Amygdala (tissue), 56 donors: ENCODE results near the gene BHLHE23.

Source experiments
- DNase-seq, 56 donors: peaks; one replicate each; lab custom pipeline; 2025; lab: John Stamatoyannopoulos, UW

BHLHE23 gene

DNA sequence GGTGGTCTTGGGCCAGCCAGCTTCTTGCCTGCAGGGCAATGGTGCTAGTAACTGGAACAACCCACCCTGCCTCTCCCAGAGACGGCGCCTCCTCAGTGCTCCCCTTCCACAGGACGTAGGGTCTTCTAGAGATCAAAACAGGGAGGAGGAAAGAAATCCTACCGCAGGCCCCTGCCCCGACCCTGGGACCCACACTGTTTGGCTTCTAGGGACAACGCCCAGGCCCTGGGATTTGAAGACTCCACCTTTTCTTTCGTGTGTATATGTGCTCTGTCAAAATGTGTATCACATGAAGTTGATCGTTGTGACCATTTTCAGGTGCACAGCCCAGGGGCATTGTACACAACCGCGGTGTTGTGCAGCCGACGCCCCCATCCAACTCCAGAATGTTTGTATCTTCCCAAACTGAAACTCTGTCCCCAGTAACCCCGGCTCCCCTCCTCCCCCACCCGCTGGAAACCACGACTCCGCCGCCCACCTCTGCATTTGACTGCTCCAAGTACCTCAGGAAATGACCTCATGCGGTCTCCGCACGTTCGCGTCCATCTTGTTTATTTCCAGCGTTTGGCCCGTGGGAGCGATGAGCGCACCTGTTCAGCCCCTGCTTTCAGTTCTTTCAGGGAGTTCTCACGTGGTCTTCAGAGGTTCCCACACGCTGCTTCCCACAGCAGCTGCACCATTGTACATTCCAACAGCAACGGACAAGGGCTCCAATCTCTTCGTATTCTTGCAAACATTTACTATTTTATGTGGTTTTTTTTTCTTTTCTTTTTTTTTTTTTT lies 3.4 kb upstream of the BHLHE23 start:
- DNase-seq: no peak

DNA sequence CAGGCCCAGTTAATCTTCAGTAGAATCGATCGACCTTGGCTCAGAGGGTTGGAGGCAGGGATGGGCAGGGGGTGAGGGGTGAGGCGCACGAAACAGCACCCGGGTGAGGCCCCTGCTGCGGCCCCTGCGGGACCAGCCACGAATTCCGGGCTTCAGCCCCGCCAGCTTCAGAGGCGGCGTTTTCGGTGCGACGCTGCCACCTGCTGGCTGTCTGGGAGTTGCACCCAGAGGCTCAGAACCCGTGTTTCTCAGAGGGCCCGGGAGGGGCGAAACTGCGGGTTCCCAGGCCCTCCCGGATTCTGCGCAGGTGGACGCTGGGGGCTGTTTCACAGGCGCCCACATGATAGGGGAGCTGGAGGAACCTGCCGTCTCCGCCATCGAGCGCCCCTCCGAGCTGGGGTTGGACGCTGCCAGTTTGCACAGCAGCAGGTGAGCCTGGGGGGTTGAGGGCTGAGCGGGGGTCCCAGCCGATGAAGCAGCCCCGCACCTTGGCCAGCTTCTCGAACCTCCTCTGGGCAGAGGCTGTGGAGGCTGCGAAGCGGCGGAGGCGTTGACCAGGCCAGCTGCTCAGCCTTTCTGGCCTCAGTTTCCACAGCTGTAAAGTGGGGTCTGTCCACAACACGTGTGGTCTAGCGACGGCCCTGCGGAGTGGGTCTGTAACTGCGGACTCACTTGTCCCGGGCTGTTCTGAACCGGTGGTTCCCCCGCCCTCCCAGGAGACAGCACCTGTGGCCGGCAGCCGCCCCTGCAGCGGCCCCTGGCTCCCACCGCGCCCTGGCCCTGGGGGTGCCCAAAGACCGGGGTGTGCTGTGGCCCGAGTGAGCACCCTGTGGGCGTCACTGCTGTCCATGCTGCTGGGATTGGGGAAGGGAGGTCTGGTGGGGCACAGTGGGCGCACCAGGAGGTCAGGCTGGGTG lies 2.5 kb upstream of the BHLHE23 start:
- peak in 45 of 56 donors; percentile 2 to 77 (median 30) for DNase-seq

DNA sequence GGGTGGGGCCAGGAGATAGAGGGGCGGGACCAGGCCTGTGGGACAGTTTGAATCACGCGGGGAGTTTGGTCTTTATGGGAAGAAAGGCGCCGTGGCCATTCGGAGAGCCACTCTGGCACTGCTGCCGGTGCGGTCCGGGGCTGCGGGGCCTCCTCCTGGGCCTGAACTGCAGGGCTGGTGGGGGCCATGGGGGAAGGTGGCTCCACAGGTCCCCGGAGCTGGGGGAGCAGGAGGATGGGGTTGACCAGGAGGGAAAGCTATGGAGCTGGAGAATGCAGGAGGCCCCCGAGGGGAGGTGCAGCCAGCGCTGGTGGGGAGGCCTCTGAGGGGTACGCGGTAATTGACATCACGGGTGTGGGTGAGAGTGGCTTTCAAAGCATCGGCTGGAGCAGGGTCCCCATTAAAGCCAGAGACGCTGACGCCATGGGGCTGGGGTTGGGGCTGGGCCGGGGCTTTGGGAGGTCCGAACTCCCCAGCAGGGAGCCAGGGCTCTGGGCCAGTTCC lies 1.8 kb upstream of the BHLHE23 start:
- no peak for DNase-seq

DNA sequence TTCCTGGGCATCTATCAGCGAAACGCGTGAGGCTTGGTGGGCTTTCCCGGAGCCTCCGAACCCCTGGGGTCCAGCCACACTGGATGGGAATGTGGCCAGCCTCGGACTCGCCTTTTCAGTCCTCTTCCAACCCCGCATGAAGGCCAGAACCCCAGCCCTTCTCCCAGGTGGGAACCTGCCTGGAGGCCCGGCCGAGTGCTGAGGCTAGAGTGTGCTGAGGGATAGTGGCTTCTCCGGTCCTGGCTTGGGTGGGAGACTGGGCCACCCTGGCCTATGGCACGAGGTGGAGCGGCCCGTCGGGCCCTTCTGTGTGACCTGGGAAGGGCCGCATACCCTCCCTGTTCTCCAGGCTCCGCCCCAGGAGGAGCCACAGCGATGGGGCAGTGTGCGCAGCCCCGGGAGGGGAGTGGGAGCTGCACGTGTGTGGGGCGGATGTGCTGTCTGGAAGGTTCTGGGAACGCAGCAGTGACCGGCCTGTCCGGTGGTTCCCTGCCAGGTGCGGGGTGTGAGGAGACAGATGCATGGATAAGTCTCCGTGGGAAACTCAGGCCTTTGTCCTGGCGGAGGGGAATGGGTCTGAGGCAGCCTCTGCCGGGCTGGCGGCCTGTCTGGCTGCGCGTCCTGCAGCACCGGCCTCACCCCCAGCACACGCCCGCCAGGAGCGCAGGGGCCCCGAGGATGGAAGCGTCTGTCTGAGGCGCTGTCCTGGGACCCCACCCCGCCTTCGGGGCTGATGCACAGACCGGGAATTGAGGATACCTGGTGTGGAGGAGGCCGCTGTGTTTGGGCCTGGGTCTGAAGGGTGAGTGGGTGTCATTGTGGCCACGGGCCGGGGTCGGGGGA lies 1.1 kb upstream of the BHLHE23 start:
- DNase-seq: no peak

DNA sequence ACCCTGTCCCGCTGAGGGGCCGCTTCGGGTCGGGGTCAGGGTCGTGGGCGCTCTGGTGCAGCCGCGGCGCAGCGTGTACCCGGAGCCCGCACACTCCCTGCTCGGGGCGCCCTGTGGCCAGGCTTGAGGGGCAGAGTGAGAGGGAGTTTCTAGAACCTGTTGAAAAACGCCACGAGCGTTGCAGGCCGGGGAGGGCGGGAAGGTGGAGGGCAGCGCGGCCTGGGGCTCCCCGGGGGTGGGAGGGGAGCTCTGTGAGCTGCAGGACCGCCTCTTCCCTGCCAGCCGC lies 539 bp upstream of the BHLHE23 start:
- DNase-seq: no peak

DNA sequence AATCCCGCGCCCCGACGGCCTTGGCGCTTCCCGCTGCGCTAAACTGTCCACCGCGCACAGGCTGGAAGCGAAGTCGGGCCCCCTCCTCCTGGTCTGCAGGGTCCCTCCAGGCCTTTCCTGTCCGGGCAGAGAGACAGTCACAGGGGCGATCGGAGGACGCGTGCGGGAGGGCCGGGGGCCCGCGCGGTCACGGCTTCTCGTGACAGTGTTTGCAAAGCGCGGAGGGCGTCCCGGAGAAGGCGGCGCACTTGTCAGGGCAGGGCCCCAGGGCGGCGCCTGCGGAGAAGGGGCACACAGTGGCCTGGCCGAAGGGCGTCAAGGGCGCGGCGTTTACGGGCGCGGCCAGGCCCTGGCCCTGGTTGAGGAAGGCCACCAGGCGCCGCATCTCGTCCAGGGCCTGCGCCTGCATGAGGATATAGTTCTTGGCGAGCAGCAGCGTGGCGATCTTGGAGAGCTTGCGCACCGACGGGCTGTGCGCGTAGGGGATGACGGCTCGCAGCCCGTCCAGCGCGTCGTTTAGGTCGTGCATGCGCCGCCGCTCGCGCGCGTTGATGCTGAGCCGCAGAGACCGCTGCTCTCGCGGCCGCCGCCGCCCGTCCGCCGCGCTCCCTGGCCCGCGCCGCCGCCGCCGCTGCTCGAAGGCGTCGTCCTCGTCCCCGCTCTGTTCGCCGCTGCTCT lies 763 bp downstream of the BHLHE23 start:
- DNase-seq: no peak

DNA sequence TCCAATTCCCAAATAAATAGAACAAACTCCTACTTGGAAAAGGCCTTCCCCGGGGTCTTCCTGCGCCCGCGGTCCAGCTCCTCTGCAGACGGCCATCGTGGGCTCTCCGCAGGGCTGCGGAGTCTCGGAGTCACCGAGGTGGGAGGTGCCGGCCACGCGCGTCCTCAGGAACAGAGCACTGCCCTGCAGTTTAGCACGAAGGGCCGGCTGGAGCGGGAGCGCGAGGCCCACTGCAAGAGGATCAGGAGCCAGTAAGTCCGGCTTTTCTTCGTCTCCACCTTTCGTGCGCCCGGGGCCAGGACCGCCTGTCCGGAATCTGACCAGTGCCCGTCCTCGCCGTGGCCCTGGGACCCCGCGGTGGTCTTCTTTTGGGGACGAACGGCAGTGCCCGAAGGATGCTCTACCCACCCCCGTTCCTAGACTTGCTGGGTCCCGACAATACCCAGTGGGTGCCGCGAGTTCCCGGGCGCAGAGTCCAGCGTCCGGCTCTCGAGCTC lies 1.4 kb downstream of the BHLHE23 start:
- no peak for DNase-seq

DNA sequence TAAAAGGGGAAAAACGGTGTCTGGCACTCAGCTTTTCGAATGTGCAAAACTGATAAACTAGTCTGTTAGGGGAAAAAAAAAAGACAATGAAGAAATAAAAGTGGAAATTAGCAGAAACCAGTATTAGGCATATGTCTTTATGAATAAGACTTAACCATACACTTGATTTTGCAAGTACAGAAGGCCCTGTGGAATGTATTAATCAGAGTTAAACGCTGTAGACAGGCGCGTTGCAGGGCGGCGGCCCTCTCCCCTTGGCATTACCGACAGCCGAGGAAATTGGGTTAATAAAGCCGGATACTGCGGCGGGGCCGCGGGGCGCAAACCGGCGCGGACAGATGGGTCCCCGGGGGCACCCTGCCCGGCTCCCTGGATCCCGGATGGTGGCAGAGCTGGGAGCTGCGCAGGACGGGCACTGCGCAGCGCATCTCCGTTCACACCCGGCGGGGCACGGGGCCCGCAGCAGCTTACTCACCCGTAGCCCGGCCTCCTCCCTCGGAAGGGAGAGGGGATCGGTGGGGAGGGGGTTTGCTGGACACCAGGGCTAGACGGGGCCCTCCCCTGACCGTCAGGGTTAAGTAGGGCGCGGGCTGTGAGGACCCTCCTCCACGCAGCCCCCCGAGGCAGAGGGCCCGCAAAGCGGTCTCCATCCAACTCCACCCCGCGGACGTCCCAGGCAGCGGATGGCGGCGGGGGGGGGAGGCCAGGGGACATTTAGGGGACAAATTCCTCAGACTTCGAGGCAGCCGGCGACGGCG lies 2.0 kb downstream of the BHLHE23 start:
- no peak for DNase-seq

DNA sequence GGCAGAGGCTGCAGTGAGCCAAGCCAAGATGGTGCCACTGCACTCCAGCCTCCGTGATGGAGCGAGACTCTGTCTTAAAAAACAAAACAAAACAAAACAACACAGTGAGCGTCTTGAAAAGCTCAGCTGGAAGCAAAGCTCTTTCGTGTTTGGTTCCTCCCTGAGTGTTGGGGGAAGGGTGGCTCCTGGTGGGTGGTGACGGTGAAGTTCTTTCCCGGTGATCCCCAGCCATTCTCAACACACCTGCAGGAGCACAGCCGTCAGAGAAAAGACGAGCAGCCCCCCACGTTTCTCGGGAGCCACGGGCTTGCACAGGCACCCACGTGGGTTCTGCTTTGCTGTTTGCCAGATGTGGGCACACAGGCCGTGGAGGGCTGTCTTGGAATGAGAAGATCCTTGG lies 3.2 kb downstream of the BHLHE23 start:
- DNase-seq: no peak

DNA sequence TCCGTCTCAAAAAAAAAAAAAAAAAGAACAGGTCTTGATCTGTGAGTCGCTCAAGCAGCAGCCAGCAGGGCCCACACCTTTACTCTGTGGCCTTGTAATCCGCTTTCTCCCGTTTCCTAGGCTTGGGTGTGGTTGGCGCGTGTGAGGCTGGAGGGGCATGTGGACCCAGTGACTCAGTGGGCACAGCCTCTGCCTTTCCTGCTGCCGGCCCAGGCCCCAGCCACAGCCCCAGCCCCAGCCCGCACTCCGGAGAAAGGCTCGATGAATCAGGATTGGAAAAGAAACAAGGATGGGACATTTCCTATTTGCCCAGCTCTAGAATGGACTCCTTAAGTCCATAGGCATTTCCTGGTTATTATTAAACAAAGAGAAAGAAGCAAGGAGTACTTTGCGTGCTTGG lies 4.3 kb downstream of the BHLHE23 start:
- DNase-seq: no peak

DNA sequence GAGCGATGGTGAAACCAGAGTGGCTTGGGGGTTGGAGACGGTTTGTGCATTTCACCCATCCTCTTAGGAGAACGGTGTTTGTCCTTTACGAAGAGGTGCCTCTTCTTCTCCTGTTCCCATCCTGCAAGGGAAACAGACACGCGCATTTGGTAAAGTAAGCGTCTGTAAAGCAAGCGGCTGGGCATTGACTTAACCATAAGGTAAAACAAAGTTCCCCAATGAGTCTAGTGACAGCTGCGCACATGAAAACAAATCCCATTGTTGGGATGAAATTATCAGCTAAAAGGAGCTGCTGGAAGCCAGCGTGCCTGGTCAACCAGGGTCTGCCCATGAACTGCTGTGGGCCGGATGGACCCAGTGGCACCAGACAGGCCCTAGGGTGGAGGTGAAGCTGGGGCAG lies 5.8 kb downstream of the BHLHE23 start:
- no peak for DNase-seq

DNA sequence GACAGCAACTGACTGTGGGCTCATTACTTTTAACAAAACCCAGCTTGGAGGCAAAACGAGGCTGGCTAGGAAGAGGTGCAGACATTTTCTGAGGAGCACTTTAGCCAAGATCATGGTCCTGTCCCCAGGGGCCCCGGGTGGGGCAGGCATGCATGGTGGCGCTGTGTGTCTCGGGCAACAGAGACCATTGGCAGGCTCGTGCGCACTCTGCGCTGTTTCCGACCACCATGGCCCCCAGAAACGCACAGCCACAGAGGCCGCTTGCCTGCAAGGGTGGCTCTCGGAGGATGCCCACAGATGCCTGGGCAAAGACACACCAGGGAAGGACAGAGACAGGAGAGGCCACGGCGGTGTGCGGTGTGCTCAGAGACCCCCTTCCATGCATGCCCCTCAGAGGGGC lies 6.7 kb downstream of the BHLHE23 start:
- DNase-seq: no peak

DNA sequence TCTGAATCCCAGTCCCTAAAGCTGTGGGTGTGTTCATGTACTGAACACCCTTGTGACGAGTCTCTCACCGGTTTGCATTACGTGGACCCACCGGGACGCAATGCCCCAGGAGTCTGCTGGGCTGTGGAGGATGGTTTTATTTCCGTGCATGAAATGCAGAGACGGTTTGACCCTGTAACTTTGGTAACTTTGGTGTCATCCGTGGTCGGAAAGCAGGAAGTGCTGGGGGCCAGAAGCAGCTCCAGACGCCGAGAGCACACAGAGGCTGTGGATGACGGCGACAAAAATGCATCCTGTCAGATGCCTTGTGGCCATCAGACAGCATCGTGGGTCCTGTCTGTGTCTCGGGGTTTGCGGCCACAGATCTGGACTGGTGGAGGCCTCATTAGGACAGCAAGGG lies 7.2 kb downstream of the BHLHE23 start:
- no peak for DNase-seq

DNA sequence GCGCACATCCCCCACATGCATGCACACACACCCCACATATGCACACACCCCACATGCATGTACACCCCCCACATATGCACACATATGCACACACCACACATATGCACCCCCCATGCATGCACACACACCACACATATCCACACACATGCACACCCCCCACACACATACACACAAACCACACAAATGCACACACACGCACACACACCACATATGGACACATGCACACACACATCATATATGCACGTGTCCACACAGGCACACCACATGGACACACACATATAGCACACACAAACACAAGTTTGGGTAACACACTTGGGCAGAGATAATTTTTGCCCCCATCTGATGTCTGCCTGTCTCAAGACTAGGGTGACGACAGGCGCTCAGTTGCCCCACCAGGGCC lies 8.3 kb downstream of the BHLHE23 start:
- DNase-seq: no peak

DNA sequence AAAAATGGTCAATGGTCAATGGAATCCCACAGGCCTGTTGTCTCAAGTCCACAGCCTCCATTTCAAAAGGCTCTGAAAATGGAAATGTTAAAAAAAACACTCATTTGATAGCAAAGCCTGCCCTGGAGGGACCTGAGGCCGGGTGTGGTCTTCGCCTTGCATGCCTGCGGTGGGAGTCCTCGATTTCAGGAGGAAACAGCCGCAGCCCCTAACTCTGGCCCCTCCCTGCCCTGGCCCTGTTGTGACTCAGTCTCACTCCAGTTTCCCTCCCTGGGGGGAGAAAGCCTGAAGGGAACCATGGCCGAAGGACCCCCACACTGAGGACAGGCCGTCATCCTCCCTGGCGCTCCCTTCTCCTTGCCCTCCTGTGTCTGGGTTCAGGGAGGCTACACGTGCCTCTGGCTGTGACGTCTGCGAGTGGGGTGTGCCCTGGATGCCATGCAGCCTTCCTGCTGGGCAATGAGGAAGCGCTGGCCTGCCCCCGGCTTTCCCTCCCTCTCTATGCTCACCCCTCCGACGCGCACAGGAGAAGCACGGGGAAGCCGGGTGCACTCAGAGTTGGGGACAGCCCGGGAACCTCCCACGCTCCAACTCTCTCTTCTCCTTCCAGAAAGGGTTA lies 9.2 kb downstream of the BHLHE23 start:
- no peak for DNase-seq

DNA sequence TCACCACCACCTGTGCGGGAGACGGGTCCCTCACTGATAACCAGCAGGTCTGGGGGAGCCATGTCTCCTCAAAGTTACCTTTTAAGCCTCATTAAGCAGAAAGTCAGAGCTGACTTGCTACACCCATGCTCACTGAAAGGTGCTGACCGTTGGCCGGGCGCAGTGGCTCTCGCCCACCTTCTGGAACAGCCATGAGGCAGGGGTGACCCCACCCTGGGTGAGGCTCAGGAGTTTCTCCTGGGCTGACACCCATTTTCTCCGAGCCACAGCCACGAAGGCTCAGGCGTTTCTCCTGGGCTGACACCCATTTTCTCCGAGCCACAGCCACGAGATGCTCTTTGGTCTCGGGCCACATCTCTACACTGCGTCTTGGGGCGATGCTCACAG lies 10.2 kb downstream of the BHLHE23 start:
- DNase-seq: no peak

DNA sequence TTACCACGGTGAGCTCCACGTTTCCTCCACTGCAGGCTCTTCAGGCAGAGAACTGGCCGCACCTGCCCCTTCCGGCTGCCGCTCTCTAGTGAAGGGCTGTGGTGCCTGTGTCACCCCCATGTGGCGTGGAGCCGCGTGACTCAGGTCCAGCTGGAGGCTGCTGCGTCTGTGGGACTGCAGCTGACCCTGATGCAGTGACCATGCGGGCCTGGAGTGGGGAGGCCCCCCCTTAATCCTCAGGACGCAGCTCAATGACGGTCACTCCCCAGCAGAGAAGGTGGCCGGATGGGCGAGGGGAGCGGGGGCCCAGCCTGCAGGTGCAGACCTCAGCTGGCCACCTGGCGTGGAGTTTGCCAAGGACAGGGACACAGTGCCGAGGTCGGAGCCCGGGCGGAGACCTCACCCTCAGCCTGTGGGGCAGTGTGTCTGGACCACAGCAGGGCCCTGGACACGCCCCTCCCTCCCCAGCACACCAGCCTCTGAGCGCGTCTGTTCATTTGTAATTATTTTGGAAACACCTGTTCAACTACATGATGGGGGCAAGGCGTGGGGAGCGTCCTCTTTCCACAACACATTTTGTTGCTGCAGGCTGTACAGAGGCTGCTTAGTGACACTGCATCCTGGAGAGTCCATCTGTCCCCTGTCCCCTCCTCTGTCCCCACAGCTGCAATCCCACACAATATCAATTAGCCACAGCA lies 10.7 kb downstream of the BHLHE23 start:
- DNase-seq: no peak

DNA sequence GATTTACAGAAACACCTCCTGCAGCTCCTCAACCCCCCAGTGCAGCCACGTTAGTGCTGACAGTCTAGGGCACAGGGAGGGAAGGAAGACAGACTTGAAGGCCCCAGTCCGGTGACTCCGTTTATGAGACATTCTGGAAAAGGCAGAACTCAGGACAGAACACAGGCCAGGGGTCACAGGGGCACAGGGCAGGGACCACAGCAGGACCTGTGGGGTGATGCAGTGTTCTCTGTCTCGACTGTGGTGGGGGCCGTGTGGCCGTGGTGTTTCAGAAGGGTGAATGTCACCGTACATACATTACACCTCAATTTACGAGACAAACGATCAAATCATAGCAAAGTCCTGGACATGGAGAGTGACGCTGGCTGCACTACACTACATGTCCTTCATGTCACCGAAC lies 11.3 kb downstream of the BHLHE23 start:
- DNase-seq: no peak
